ENCODE results near the gene LRRC49.

LRRC49 gene

DNA sequence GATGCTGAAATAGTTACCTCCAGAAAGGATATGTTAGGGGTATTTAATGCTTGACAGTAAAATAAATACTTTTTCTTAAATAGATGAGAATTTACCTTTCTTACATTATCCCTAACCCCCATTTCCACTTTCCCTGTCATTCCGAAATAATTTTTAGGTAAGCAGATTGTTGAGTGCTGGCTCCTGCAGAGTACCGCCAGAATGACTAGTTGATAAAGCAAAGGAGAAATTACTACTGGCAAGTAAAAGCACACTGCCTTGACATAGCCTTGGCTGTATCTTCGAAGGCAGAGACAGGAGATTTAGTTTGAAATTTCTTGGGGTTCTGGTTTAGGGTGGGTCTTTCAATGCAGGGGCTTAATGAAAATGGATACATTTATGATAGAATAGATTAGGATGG, 40.8 kb downstream of the LRRC49 start:
- TF ChIP-seq GATA2 (IDR thresholded peaks at IDR 0.05; ENCODE audit: low read depth, low read length) (no peak), GATA3 (IDR thresholded peaks at IDR 0.05; ENCODE audit: low read depth, low read length) (no peak)

DNA sequence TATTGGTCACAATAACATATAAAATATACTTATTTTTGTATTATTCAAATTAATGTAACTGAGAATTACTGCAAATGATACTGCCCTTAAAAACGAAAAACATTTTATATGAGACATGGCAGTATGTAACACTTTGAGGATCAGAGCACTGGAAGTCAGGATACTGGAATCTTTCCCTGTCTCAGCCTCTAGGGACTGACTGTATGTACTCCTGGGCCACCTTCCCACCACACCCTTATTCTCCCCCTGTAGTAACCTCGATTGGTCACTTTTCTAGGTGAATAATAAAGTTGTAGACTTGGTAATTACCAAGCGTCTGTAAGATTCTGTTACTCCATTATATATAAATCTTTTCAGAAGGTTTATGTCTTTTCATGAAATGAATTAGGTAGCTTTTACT, 43.0 kb downstream of the LRRC49 start:
- TF ChIP-seq GATA3 (IDR thresholded peaks at IDR 0.05; ENCODE audit: low read depth, low read length) (no peak), GATA2 (IDR thresholded peaks at IDR 0.05; ENCODE audit: low read depth, low read length) (no peak)

DNA sequence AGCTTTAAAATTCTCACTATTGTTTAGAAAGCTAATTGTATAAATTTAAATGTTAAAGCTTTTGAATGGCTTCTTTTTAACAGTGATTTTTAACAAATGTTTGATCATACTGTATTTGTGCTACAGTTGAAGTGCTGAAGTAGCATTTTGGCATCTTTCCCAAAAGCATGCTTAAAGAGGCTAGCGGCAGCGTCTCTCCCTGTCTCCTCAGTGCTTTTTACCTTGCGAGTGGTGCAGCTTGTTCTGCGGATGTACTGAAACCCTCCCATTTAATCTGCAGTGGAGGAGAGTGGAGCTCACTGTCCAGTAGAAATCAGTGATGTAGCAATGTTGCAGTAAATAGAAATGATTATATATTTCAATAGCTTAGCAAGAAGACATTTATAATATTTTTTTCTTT, 43.7 kb downstream of the LRRC49 start:
- TF ChIP-seq GATA2 (IDR thresholded peaks at IDR 0.05; ENCODE audit: low read depth, low read length) (no peak), GATA3 (IDR thresholded peaks at IDR 0.05; ENCODE audit: low read depth, low read length) (no peak)

DNA sequence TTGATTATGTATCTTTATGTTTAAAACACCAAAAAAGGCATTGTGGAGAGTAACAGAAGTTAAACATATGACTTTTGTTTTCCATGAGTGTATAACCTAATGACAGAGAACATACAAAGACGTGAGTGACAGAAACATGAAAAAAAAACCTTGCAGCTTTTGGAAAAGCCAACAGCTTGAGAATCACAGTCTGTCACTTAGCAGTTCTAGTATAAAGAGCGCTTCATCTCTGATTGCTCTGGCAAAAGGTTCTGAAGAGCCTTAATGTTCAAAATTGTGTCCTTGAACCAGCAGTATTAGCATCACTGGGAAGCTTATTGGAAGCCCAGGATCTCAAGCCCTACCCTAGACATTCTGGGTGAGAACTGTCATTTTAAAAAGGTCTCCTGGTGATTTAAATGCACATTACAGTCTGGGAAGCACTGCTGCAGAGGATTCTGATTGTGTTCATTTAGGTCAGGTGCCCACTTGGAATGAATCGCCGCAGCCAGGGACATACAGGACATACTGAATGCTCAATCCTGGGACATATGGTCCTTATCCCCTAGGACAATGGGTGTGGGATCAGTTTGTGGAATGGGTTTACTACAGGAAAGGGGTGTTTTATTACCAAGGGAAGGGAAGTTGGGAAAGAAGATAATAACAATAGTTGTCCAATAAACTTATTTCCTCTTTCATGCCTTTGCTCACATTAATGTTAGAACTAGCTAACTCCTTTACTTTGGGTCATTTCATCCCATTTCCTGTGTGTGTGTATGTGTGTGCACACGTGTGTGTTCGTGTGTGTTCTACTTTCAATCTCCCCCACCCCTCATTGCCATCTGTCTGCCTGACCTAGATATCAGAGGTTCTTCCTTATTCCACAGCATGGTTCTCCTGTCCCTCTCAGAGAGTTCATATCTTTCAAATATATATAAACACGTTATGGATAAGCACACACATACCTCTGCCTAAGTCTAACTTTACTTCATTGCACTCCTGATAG, 55.0 kb downstream of the LRRC49 start:
- TF ChIP-seq GATA3 (IDR thresholded peaks at IDR 0.05; ENCODE audit: low read depth, low read length) (no peak), GATA2 (IDR thresholded peaks at IDR 0.05; ENCODE audit: low read depth, low read length) (no peak)

DNA sequence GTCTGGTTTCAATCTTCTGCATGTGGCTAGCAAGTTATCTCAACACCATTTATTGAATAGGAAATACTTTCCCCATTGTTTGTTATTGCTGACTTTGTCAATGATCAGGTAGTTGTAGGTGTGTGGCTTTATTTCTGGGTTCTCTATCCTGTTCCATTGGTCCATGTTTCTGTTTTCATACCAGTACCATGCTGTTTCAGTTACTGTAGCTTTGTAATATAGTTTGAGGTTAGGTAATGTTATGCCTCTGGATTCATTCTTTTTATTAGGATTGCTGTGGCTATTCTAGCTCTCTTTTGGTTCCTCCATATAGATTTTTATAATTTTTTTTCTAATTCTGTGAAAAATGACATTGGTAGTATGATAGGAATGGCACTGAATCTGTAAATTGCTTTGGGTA, 58.3 kb downstream of the LRRC49 start:
- TF ChIP-seq GATA3 (IDR thresholded peaks at IDR 0.05; ENCODE audit: low read depth, low read length) (no peak), GATA2 (IDR thresholded peaks at IDR 0.05; ENCODE audit: low read depth, low read length) (no peak)

DNA sequence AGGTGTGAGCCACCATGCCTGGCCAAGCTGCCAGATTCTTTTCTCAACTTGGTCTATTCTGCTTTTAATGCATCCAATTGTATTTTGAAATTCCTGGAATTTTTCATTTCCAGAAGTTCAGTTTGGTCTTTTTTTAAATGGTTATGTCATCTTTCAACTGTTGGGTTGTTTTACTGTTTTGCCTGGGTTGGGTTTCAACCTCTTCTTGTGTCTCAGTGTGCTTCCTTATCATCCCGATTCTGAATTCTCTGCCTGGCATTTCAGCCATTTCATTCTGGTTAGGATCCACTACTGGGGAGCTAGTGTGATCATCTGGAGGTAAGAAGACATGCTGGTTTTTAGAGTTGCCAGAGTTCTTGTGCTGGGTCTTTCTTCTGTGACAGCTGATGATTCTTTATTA, 61.5 kb downstream of the LRRC49 start:
- no peak for TF ChIP-seq GATA3 (IDR thresholded peaks at IDR 0.05; ENCODE audit: low read depth, low read length)
- TF ChIP-seq GATA2 (IDR thresholded peaks at IDR 0.05; ENCODE audit: low read depth, low read length): no peak

DNA sequence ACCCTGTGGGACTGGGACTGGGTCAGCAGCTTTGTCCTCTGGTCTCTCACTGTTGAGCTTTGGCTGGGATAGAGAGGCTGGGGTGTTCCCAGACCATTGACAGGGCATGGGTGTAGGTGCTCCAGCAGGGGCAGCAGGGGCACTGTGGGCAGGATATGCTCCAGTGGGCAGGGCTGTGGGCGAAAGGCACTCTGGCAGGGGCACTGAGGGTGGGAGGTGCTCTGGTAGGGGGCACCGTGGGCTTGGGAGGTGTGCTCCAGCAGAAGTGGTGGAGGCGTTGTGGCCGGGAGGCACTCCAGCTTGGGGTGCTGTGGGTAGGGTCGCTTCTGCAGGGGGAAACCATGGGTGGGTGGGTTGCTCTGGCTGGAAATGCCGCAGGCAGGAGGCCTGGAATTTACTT, 62.1 kb downstream of the LRRC49 start:
- TF ChIP-seq GATA2 (IDR thresholded peaks at IDR 0.05; ENCODE audit: low read depth, low read length) (no peak), GATA3 (IDR thresholded peaks at IDR 0.05; ENCODE audit: low read depth, low read length) (no peak)

DNA sequence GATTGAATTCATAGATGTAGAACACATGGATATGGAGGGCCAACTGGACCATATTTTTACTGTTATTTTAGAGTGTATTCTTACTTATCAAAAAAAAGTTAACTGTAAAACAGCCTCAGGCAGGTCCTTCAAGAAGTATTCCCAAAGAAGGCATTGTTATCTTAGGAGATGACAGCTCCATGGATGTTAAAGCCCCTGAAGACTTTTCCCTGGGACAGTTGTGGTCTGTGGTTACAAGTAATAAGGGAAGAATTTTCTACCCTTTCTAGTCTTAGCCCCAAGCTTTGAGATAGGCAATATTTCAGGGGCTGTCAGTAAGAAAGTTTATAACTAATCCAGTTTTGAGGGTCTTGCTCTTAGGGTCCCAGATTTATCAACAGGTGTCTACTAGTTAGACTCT, 62.5 kb downstream of the LRRC49 start:
- TF ChIP-seq GATA2 (IDR thresholded peaks at IDR 0.05; ENCODE audit: low read depth, low read length): no peak
- no peak for TF ChIP-seq GATA3 (IDR thresholded peaks at IDR 0.05; ENCODE audit: low read depth, low read length)

DNA sequence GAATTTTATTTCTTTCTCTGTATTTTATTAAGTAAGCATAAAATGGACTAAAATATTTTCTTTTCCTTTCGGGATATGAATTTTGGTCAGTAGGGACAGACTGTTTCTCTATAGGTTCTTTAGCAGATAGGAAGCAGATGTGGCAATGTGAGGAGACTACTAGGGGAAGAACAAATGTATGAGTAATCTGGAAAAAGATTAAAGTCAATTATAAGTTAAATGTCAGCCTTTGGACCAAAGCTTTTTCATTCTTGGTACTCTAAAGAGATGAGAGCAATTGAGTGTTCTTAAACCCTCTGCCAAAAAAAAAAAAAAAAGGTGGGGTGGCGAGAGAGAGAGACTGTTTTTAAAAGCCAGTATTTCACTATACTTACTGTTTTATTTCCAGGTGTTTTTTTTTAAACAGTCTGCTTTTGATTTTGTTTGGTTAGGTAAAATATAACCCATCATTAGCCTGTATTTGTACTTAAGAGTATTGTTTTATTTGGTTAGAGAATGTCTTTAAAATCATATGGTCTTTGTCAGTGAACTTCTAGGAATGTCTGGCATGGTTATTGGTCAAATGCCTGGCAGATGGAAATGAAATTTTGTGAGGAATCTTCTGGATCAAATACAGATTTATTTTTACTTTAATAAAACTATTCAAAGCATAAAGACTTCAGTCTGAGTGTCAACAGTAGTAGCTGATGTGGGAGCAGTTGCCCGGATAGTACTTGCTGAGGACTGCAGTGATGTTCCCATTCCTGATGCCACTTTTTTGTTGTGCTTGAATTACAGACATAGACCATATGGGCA, 63.8 kb downstream of the LRRC49 start:
- TF ChIP-seq GATA2 (IDR thresholded peaks at IDR 0.05; ENCODE audit: low read depth, low read length): no peak
- TF ChIP-seq GATA3 (IDR thresholded peaks at IDR 0.05; ENCODE audit: low read depth, low read length): no peak

DNA sequence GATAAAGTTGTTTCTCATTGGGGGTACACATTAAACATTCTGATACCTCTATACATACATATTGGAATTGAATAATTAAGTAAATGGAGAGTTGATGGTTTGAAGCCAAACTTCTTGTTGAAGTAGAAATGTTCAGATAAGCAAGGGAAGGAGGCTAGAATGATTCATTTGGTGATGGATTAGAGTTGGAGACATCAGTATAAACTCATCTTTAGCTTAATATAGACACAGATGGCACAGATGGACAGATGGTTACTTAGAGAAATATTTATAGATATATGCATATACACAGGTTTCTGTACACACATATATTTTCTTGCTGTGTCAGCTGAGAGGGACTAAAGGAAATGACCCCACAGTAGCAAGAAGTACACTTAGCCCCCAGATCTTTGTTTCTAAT, 69.5 kb downstream of the LRRC49 start:
- TF ChIP-seq GATA2 (IDR thresholded peaks at IDR 0.05; ENCODE audit: low read depth, low read length): no peak
- TF ChIP-seq GATA3 (IDR thresholded peaks at IDR 0.05; ENCODE audit: low read depth, low read length): no peak

DNA sequence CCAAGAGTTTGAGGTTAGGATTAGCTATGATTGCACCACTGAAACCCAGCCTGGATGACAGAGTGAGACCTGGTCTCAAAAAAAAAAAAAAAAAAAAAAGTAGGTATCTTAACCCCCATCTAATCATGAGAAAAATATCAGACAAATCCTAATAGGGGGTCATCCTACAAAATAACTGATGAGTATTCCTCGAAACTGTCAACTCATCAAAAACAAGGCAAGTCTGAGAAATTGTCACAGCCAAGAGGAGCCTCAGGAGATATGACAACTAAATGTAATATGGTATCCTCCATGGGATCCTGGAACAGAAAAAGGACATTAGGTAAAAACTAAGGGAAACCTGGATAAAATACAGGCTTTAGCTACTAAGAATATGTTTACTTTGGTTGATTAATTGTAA, 70.6 kb downstream of the LRRC49 start:
- TF ChIP-seq GATA2 (IDR thresholded peaks at IDR 0.05; ENCODE audit: low read depth, low read length) (no peak), GATA3 (IDR thresholded peaks at IDR 0.05; ENCODE audit: low read depth, low read length) (no peak)

DNA sequence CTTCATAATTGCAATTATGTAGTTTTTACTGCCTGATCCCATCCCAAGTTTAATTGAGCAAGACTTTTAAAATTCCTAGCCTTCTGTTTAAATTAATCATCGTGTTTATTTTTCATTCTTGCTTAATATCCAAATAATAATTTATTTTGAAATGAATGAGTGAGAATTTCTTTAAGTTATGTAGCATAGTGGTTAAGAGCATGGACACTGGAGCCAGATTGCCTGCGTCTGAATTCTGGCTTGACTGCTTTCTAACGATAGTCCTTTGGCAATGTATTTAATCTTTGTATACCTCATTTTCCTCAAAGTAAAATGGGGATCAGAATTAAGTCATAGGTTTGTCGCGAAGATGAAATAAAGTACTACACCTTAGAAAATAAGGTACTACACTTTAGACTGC, 71.4 kb downstream of the LRRC49 start:
- TF ChIP-seq GATA2 (IDR thresholded peaks at IDR 0.05; ENCODE audit: low read depth, low read length) (no peak), GATA3 (IDR thresholded peaks at IDR 0.05; ENCODE audit: low read depth, low read length) (no peak)

DNA sequence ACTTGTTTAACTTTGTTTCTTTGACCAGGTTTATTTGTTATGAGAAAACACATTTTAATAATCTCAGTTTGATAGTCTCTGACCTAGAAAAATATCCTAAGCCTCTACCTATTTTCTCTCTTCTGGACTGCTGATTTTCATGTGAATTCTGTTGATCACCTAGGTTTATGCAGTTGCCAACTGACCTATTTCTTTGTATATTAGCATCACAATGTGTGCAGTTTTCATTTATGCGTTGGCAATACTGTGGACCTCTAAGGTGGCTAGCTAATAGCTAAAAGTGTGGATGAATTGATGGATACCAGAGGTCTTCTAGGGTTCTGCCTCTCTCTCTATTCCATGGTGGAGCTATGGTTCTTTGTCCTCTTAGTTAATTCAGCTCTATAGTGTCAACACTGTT, 72.1 kb downstream of the LRRC49 start:
- no peak for TF ChIP-seq GATA3 (IDR thresholded peaks at IDR 0.05; ENCODE audit: low read depth, low read length)
- TF ChIP-seq GATA2 (IDR thresholded peaks at IDR 0.05; ENCODE audit: low read depth, low read length): no peak

DNA sequence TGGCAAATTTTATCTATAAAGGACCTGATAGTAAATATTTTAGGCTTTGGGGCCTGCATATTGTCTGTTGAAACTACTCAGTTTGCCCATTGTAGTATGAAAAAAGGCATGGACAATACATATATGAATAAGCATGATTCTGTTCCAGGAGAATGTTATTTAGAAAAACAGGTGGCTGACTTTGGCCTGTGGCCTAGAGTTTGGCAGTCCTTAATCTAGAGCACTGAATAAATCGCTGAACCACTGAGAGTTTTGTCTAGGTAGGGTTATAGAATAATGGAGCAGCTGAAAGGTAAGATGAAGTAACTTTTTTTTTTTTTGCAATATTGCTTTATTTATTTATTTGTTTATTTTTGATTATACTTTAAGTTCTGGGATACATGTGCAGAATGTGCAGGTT, 75.0 kb downstream of the LRRC49 start:
- TF ChIP-seq GATA2 (IDR thresholded peaks at IDR 0.05; ENCODE audit: low read depth, low read length): no peak
- TF ChIP-seq GATA3 (IDR thresholded peaks at IDR 0.05; ENCODE audit: low read depth, low read length): no peak

All from SH-SY5Y (cell line).